GM19193 (cell line): ENCODE data around the gene EDAR.

Experiments
- POLR2A ChIP-seq: IDR thresholded peaks from 4 replicates; pipeline ENCODE4 v1.6.1; 2011; ENCODE audit not compliant: insufficient read depth, insufficient read length; ENCODE audit errors: extremely low read depth

The EDAR gene

GRCh38 chr2:108905906-108906305, 83.1 kb downstream of the EDAR start:
- no peak for TF ChIP-seq POLR2A

- TF ChIP-seq POLR2A = no peak
Observed at GRCh38 chr2:108905176-108905575, 83.8 kb downstream of the EDAR start.

GRCh38 chr2:108904680-108905079, 84.3 kb downstream of the EDAR start:
- no peak for TF ChIP-seq POLR2A

- TF ChIP-seq POLR2A = no peak
Observed at GRCh38 chr2:108898315-108899082, 90.5 kb downstream of the EDAR start.

- TF ChIP-seq POLR2A = no peak
Observed at GRCh38 chr2:108896741-108897140, 92.3 kb downstream of the EDAR start.

- no peak for TF ChIP-seq POLR2A
Observed at GRCh38 chr2:108895188-108895587, 93.8 kb downstream of the EDAR start.

GRCh38 chr2:108894766-108895165, 94.3 kb downstream of the EDAR start:
- TF ChIP-seq POLR2A = no peak

- TF ChIP-seq POLR2A = no peak
Observed at GRCh38 chr2:108893277-108893676, 95.7 kb downstream of the EDAR start.

- TF ChIP-seq POLR2A = no peak
Observed at GRCh38 chr2:108889907-108890306, 99.1 kb downstream of the EDAR start.

GRCh38 chr2:108884619-108885018, 104.4 kb downstream of the EDAR start:
- no peak for TF ChIP-seq POLR2A

- TF ChIP-seq POLR2A = no peak
Observed at GRCh38 chr2:108878276-108878675, 110.7 kb downstream of the EDAR start.

GRCh38 chr2:108877506-108877905, 111.5 kb downstream of the EDAR start:
- TF ChIP-seq POLR2A = no peak

- no peak for TF ChIP-seq POLR2A
Observed at GRCh38 chr2:108870069-108870644, 118.9 kb downstream of the EDAR start.

- no peak for TF ChIP-seq POLR2A
Observed at GRCh38 chr2:108869542-108869941, 119.5 kb downstream of the EDAR start.

GRCh38 chr2:108868911-108869310, 120.1 kb downstream of the EDAR start:
- TF ChIP-seq POLR2A = no peak

- TF ChIP-seq POLR2A = no peak
Observed at GRCh38 chr2:108866041-108866440, 123.0 kb downstream of the EDAR start.
